Measurements from ENCODE around the gene YARS1.

Gene YARS1

DNA sequence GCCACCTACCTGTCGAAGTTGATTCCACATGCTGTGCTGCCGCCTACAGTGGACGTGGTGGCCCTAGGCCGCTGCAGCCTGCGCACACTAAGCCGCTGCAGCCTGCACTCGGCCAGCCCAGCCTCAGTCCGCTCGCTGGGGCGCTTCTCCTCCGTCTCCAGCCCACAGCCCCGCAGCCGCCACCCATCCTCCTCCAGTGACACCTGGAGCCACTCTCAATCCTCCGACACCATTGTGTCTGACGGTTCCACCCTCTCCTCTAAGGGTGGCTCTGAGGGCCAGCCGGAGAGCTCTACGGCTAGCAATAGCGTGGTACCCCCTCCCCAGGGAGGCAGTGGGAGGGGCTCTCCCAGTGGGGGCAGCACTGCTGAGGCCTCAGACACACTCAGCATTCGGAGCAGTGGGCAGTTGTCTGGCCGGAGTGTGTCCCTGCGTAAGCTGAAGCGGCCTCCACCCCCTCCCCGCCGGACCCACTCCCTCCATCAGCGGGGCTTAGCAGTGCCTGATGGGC is 46.9 kb downstream of the YARS1 start:
- H3K36me3 ChIP-seq (ENCODE audit: control insufficient read depth, insufficient read depth, low read length), result peaks cover 28% of the 10 kb centered on the region
- WGBS, 2 experiments (ENCODE audit: insufficient coverage in 2 of 2), result 90 to 98% methylated on average over 22 to 25 of the region's 25 CpGs
- H3K4me1 ChIP-seq (ENCODE audit: control insufficient read depth, insufficient read depth, low read length, poor library complexity, severe bottlenecking), result peaks cover 41% of the 10 kb centered on the region
- no peak overlapping the region for H3K27ac ChIP-seq (ENCODE audit: low read depth, low read length, severe bottlenecking)
- H3K9me3 ChIP-seq (ENCODE audit: control insufficient read depth, low read length), result no peaks in the 10 kb centered on the region
- no peak overlapping the region for H3K4me3 ChIP-seq (ENCODE audit: extremely low read depth, insufficient read depth, low read length, poor library complexity, severe bottlenecking)

DNA sequence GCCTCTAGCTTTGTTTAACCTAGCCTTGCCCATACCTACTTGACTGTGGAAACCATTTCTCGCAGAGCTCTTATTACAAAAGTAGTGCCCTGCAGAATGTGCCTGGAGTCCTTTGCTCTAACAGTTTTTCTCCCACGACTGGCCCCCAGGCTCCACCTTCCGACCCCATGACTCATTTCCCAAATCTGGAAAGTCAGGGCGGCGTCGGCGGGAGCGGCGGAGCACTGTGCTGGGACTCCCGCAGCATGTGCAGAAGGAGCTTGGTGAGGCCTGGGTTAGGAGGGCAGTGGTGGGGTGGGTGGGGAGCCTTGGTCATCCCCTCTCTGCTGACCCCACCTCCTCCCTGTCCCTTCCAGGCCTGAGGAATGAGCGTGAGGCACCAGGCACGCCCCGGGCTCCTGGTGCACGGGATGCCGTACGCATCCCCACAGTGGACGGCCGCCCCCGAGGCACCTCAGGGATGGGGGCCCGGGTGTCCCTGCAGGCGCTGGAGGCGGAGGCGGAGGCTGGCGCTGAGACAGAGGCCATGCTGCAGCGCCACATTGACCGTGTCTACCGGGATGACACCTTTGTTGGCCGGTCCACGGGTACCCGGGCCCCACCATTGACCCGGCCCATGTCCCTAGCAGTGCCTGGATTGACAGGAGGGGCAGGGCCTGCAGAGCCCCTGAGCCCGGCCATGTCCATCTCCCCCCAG is 47.5 kb downstream of the YARS1 start:
- Histone ChIP-seq H3K36me3 (ENCODE audit: control insufficient read depth, insufficient read depth, low read length) (peaks cover 23% of the 10 kb centered on the region), H3K9me3 (ENCODE audit: control insufficient read depth, low read length) (no peaks in the 10 kb centered on the region), H3K4me3 (ENCODE audit: extremely low read depth, insufficient read depth, low read length, poor library complexity, severe bottlenecking) (no peak overlapping the region), H3K4me1 (ENCODE audit: control insufficient read depth, insufficient read depth, low read length, poor library complexity, severe bottlenecking) (peaks cover 47% of the 10 kb centered on the region), H3K27ac (ENCODE audit: low read depth, low read length, severe bottlenecking) (peak overlapping the region; percentile 33)
- WGBS, 2 experiments (ENCODE audit: insufficient coverage in 2 of 2), result 92 to 94% methylated on average over 21 to 24 of the region's 32 CpGs

DNA sequence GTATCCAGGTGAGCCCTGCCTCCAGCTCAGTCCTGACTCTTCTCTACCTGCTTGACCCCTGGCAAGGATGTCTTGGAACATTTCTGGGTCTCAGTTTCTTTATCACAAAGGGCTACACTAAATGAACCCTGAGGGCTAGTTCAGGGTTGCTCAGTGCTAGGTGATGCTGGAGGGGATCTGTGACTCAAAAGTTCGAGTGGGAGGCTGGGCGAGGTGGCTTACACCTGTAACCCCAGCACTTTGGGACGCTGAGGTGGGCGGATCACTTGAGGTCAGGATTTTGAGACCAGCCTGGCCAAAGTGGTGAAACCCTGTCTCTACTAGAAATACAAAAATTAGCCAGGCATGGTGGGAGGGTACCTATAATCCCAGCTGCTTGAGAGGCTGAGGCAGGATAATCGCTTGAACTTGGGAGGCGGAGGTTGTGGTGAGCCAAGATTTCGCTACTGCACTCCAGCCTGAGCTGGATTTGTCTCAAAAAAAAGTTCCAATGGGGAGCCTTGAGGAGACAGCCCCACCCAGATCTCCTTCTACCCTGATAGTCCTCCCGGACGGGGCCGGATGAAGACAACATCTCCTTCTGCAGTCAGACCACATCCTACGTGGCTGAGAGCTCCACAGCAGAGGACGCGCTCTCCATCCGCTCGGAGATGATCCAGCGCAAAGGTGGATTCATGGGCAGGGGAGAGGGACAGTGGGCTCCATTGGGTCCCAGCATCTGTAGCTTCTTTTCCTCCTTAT is 48.9 kb downstream of the YARS1 start:
- Histone ChIP-seq H3K9me3 (ENCODE audit: control insufficient read depth, low read length) (no peaks in the 10 kb centered on the region), H3K27ac (ENCODE audit: low read depth, low read length, severe bottlenecking) (no peak overlapping the region), H3K4me3 (ENCODE audit: extremely low read depth, insufficient read depth, low read length, poor library complexity, severe bottlenecking) (no peak overlapping the region), H3K36me3 (ENCODE audit: control insufficient read depth, insufficient read depth, low read length) (peaks cover 12% of the 10 kb centered on the region), H3K4me1 (ENCODE audit: control insufficient read depth, insufficient read depth, low read length, poor library complexity, severe bottlenecking) (peaks cover 49% of the 10 kb centered on the region)
- WGBS, 2 experiments (ENCODE audit: insufficient coverage in 2 of 2), result 89 to 90% methylated on average over 16 of the region's 16 CpGs

- Histone ChIP-seq H3K36me3 (ENCODE audit: control insufficient read depth, insufficient read depth, low read length) (peaks cover 9% of the 10 kb centered on the region), H3K4me3 (ENCODE audit: extremely low read depth, insufficient read depth, low read length, poor library complexity, severe bottlenecking) (no peak overlapping the region), H3K9me3 (ENCODE audit: control insufficient read depth, low read length) (no peaks in the 10 kb centered on the region), H3K27ac (ENCODE audit: low read depth, low read length, severe bottlenecking) (no peak overlapping the region), H3K4me1 (ENCODE audit: control insufficient read depth, insufficient read depth, low read length, poor library complexity, severe bottlenecking) (peaks cover 49% of the 10 kb centered on the region)
- WGBS, 2 experiments (ENCODE audit: insufficient coverage in 2 of 2), result 87 to 95% methylated on average over 3 to 5 of the region's 5 CpGs
These were observed 49.5 kb downstream of the YARS1 start for GRCh38 chr1:32767641-32768040.

- Histone ChIP-seq H3K4me1 (ENCODE audit: control insufficient read depth, insufficient read depth, low read length, poor library complexity, severe bottlenecking) (peaks cover 49% of the 10 kb centered on the region), H3K36me3 (ENCODE audit: control insufficient read depth, insufficient read depth, low read length) (peaks cover 9% of the 10 kb centered on the region), H3K9me3 (ENCODE audit: control insufficient read depth, low read length) (no peaks in the 10 kb centered on the region), H3K4me3 (ENCODE audit: extremely low read depth, insufficient read depth, low read length, poor library complexity, severe bottlenecking) (no peak overlapping the region), H3K27ac (ENCODE audit: low read depth, low read length, severe bottlenecking) (peak overlapping the region; percentile 23)
- 94 to 95% methylated on average over 8 of the region's 8 CpGs for WGBS, 2 experiments (ENCODE audit: insufficient coverage in 2 of 2)
These were observed 50.0 kb downstream of the YARS1 start for GRCh38 chr1:32767156-32767555.

GRCh38 chr1:32766328-32766972 is 50.7 kb downstream of the YARS1 start:
- Histone ChIP-seq H3K27ac (ENCODE audit: low read depth, low read length, severe bottlenecking) (peak overlapping the region; percentile 23), H3K4me1 (ENCODE audit: control insufficient read depth, insufficient read depth, low read length, poor library complexity, severe bottlenecking) (peaks cover 51% of the 10 kb centered on the region), H3K4me3 (ENCODE audit: extremely low read depth, insufficient read depth, low read length, poor library complexity, severe bottlenecking) (peak overlapping the region; percentile 18), H3K36me3 (ENCODE audit: control insufficient read depth, insufficient read depth, low read length) (peaks cover 9% of the 10 kb centered on the region), H3K9me3 (ENCODE audit: control insufficient read depth, low read length) (no peaks in the 10 kb centered on the region)
- WGBS, 2 experiments (ENCODE audit: insufficient coverage in 2 of 2), result 38 to 44% methylated on average over 7 of the region's 7 CpGs

GRCh38 chr1:32765570-32766327 is 51.4 kb downstream of the YARS1 start:
- H3K9me3 ChIP-seq (ENCODE audit: control insufficient read depth, low read length), result no peaks in the 10 kb centered on the region
- WGBS, 2 experiments (ENCODE audit: insufficient coverage in 2 of 2), result 9 to 18% methylated on average over 10 to 15 of the region's 27 CpGs
- peak overlapping the region; percentile 18 for H3K4me3 ChIP-seq (ENCODE audit: extremely low read depth, insufficient read depth, low read length, poor library complexity, severe bottlenecking)
- peaks cover 9% of the 10 kb centered on the region for H3K36me3 ChIP-seq (ENCODE audit: control insufficient read depth, insufficient read depth, low read length)
- H3K4me1 ChIP-seq (ENCODE audit: control insufficient read depth, insufficient read depth, low read length, poor library complexity, severe bottlenecking), result peaks cover 52% of the 10 kb centered on the region
- no peak overlapping the region for H3K27ac ChIP-seq (ENCODE audit: low read depth, low read length, severe bottlenecking)

- Histone ChIP-seq H3K9me3 (ENCODE audit: control insufficient read depth, low read length) (no peaks in the 10 kb centered on the region), H3K4me3 (ENCODE audit: extremely low read depth, insufficient read depth, low read length, poor library complexity, severe bottlenecking) (peak overlapping the region; percentile 18), H3K27ac (ENCODE audit: low read depth, low read length, severe bottlenecking) (peak overlapping the region; percentile 55), H3K4me1 (ENCODE audit: control insufficient read depth, insufficient read depth, low read length, poor library complexity, severe bottlenecking) (peaks cover 54% of the 10 kb centered on the region), H3K36me3 (ENCODE audit: control insufficient read depth, insufficient read depth, low read length) (peaks cover 9% of the 10 kb centered on the region)
- WGBS, 2 experiments (ENCODE audit: insufficient coverage in 2 of 2), result 42 to 52% methylated on average over 4 to 5 of the region's 7 CpGs
These were observed 52.2 kb downstream of the YARS1 start for GRCh38 chr1:32764826-32765569.

DNA sequence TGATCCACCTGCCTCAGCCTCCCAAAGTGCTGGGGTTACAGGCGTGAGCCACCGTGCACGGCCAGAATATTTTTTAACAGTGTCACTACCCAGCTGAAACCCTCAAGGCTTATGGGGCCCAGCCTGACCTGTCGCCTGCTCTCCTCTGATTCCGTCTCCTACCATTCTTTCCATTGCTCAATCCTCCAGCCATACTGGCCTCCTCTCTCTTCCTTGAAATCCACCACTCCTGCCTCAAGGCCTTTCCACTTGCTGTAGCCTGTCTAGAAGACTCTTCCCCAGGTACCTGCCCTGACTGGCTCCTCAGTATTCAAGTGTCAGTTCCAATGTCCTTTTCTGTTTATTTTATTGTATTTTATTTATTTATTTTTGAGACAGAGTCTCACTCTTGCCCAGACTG is 53.9 kb downstream of the YARS1 start:
- Histone ChIP-seq H3K9me3 (ENCODE audit: control insufficient read depth, low read length) (no peaks in the 10 kb centered on the region), H3K36me3 (ENCODE audit: control insufficient read depth, insufficient read depth, low read length) (peaks cover 5% of the 10 kb centered on the region), H3K27ac (ENCODE audit: low read depth, low read length, severe bottlenecking) (no peak overlapping the region), H3K4me3 (ENCODE audit: extremely low read depth, insufficient read depth, low read length, poor library complexity, severe bottlenecking) (no peak overlapping the region), H3K4me1 (ENCODE audit: control insufficient read depth, insufficient read depth, low read length, poor library complexity, severe bottlenecking) (peaks cover 61% of the 10 kb centered on the region)
- WGBS, 2 experiments (ENCODE audit: insufficient coverage in 2 of 2), result 89 to 93% methylated on average over 5 of the region's 5 CpGs

DNA sequence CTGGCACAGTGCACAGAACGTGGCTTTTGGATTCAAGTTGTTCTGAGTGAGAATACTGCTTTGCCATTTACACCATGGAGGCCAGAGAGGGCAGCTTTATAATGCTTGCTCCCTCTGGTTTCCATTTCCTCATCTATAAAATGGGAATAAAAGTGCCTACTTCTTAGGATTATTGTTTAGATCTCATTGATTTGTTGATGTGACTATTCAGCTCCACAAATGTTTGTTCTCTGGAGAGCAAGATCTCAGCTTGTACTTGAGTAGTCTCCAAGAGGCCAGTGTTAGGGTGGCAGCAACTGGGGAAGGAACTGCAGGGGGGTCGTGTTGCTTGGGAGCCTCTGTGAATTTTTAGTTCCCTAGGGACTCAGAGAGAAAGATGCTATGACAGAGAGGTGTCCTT is 55.2 kb downstream of the YARS1 start:
- Histone ChIP-seq H3K4me1 (ENCODE audit: control insufficient read depth, insufficient read depth, low read length, poor library complexity, severe bottlenecking) (peaks cover 60% of the 10 kb centered on the region), H3K4me3 (ENCODE audit: extremely low read depth, insufficient read depth, low read length, poor library complexity, severe bottlenecking) (no peak overlapping the region), H3K36me3 (ENCODE audit: control insufficient read depth, insufficient read depth, low read length) (no peaks in the 10 kb centered on the region), H3K27ac (ENCODE audit: low read depth, low read length, severe bottlenecking) (no peak overlapping the region), H3K9me3 (ENCODE audit: control insufficient read depth, low read length) (no peaks in the 10 kb centered on the region)
- WGBS, 2 experiments (ENCODE audit: insufficient coverage in 2 of 2), result 88 to 100% methylated on average over 1 of the region's 2 CpGs

Measured in mesodermal cell (in vitro differentiated cells).